WI38 (cell line): ENCODE data around the gene ECI1.

Source experiments
- H3K4me3 ChIP-seq: 2 replicates; pipeline ENCODE4 v1.5.1; 2011; ENCODE audit warnings: low read depth, mild to moderate bottlenecking, control low read depth, low read length
- TF ChIP-seq, protein P1 (sequence below): IDR thresholded peaks from 2 replicates; pipeline ENCODE4 v1.5.1; 2012; ENCODE audit warnings: low read depth, mild to moderate bottlenecking, control low read depth, low read length

ECI1 gene

DNA sequence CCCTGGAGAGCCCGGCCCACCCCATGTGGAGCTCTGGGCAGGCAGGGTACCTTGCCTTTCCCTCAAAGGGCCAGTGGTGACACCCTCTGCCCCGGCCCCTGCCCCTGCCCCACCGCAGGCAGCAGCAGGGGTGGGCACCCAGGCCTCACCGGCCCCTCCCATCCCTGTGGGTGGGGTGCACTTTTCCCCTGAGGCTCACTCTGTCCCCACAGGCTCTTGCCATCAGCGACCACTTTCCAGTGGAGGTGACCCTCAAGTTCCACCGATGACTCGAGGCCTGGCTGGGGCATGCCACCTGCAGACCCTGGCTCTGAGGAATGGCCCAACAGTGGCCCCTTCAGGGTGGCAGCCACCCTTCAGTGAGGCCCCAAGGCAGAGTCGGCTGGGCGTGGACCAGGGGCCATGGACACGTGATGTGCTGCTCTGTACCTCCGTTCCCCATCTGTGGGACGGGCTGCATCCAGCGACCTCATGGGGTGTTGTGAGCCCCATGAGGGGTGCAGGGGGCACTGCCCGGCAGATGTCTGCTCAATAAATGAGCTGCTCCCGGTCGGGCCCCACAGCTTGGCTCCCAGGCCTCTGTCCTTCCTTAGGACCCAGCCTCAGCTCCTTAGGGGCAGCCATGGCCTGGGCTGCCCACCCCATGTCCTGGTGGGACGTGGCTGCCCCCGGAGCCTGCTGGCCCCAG, 13.1 kb downstream of the ECI1 start:
- TF ChIP-seq, protein P1, sequence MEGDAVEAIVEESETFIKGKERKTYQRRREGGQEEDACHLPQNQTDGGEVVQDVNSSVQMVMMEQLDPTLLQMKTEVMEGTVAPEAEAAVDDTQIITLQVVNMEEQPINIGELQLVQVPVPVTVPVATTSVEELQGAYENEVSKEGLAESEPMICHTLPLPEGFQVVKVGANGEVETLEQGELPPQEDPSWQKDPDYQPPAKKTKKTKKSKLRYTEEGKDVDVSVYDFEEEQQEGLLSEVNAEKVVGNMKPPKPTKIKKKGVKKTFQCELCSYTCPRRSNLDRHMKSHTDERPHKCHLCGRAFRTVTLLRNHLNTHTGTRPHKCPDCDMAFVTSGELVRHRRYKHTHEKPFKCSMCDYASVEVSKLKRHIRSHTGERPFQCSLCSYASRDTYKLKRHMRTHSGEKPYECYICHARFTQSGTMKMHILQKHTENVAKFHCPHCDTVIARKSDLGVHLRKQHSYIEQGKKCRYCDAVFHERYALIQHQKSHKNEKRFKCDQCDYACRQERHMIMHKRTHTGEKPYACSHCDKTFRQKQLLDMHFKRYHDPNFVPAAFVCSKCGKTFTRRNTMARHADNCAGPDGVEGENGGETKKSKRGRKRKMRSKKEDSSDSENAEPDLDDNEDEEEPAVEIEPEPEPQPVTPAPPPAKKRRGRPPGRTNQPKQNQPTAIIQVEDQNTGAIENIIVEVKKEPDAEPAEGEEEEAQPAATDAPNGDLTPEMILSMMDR, result no peak

DNA sequence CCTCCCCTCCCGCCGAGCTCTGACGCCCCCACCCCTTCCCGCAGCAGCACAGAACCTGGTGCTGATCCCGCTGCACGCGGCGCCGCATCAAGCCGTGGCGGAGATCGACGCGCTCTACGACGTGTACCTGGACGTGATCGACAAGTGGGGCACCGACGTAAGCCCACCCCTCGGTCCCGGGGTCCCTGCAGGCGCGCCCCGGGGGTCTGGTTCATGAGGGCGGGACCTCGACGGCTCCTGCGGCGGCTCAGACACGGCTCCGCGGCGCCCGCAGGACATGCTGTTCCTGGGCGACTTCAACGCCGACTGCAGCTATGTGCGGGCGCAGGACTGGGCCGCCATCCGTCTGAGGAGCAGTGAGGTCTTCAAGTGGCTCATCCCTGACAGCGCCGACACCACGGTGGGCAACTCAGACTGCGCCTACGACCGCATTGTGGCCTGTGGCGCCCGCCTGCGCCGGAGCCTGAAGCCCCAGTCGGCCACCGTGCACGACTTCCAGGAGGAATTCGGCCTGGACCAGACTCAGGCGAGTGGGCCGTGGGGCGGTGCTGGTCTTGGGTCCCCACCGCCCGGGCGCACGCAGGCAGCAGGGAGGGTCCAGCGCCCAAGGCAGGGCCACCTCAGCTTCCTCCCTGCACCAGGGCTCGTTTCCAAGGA, 13.8 kb downstream of the ECI1 start:
- no peak overlapping the region for H3K4me3 ChIP-seq
- TF ChIP-seq, protein P1, result no peak

More for the DNA sequence above, 13.1 kb downstream of the ECI1 start:
- H3K4me3 ChIP-seq, result no peak overlapping the region

DNA sequence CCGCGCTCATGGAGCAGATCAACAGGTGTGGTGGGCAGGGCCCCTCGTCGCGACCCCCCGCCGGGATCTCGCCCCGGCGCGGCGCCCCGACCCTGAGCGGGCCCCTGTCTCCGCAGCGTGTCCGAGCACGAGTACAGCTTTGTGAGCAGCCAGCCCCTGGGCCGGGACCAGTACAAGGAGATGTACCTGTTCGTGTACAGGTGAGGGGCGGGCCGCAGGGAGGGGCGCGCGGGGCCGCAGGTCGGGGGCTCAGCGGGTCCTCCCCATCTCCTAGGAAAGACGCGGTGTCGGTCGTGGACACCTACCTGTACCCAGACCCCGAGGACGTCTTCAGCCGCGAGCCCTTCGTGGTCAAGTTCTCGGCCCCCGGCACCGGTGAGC, 14.3 kb downstream of the ECI1 start:
- TF ChIP-seq, protein P1, result no peak
- no peak overlapping the region for H3K4me3 ChIP-seq

DNA sequence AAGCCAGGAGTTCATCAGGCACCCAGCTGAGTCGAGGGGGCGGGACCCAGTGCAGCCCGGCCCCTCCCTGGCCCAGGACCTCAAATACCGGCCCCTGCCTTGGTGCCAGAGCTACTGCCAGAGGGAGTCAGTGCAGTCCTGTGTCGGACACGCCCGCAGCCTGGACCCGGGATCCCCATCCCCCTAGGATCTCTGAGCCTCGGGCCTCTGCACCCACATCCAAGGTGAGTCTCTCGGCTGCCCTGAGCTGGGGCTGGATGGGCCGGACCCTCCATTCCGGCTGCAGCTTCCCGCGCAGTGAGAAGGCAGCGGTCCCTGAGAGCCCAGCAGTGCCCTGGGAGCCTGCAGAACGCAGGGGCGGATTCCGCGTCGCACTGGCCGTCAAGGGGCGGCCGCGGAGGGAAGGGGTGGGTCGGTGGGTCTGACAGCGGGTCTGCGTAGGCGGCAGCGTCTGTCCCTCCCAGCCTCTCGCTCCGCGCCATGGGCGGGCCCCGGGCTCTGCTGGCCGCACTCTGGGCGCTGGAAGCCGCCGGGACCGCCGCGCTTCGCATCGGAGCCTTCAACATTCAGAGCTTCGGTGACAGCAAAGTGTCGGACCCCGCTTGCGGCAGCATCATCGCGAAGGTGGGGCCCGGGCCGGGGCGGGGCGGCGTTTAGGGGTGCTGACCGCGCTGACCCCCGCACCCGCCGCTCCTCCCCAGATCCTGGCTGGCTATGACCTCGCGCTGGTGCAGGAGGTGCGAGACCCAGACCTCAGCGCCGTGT, 14.9 kb downstream of the ECI1 start, which contains the start of gene DNASE1L2:
TSS of gene DNASE1L2 (plus strand) at position 108 of the 765 bp plus-strand sequence. CDS start at position 481, 373 bp downstream.
- H3K4me3 ChIP-seq, result no peak within 1 kb of the TSS
- TF ChIP-seq, protein P1, result no peak

DNA sequence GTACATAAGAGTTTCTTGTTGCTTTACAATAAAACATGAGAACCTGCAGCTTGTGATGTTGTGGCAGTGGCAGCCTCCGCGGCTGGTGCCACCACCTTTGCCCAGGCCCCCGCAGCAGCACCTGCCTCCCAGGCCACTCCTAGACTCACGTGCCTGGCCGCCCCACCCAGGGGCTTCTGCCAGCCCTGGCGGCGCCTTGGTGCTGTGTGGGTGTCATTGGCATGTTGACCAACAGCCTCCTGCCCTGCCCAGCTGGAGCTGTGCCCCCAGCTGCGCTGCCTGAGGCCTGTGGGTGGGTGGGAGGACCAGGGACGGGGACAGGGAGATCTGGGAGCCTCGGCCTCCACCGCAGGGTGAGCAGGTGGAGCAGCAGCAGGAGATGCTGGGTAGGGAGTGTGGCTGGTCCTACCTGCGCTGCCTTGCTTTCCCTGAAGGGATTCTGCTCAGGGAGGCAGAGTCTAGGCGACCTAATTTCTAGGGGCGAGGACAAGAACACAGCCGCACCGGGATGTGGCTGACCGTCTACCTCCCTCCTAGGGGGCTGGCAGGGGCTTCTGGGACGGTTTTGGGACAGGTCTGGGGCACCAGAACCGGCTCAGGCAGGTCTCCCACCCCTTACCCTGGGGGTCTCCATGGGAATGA, 15.6 kb downstream of the ECI1 start:
- TF ChIP-seq, protein P1, result no peak
- H3K4me3 ChIP-seq, result no peak overlapping the region

DNA sequence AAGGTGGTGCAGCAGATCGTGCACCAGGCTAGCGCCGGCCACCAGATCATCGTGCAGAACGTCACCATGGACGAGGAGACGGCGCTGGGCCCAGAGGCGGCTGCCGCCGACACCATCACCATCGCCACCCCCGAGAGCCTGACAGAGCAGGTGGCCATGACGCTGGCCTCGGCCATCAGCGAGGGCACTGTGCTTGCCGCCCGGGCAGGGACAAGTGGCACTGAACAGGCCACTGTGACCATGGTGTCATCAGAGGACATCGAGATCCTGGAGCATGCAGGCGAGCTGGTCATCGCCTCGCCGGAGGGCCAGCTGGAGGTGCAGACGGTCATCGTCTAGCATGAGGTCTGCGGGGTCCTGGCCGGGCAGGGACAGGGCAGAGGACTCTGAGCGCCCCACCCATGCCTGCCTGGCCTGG, 16.1 kb downstream of the ECI1 start:
- TF ChIP-seq, protein P1, result no peak
- H3K4me3 ChIP-seq, result no peak overlapping the region
